HG03159 (cell line): ENCODE data around the gene PPDPF.
A peak's percentile ranks its signal among the peaks of the same experiment; 100 is the strongest.
"Not testable (repeated sequence)": the region's sequence is repeated elsewhere in the genome, so short reads cannot be mapped to it uniquely, and the experiment has no call there.

Experiments used
- ATAC-seq: cut with Tn5 transposase; IDR thresholded peaks from one replicate; pipeline ENCODE4 v1.9.1; 2021; ENCODE audit warnings: mild to moderate bottlenecking, moderate library complexity; ENCODE audit not compliant: unreplicated experiment

The PPDPF gene

DNA sequence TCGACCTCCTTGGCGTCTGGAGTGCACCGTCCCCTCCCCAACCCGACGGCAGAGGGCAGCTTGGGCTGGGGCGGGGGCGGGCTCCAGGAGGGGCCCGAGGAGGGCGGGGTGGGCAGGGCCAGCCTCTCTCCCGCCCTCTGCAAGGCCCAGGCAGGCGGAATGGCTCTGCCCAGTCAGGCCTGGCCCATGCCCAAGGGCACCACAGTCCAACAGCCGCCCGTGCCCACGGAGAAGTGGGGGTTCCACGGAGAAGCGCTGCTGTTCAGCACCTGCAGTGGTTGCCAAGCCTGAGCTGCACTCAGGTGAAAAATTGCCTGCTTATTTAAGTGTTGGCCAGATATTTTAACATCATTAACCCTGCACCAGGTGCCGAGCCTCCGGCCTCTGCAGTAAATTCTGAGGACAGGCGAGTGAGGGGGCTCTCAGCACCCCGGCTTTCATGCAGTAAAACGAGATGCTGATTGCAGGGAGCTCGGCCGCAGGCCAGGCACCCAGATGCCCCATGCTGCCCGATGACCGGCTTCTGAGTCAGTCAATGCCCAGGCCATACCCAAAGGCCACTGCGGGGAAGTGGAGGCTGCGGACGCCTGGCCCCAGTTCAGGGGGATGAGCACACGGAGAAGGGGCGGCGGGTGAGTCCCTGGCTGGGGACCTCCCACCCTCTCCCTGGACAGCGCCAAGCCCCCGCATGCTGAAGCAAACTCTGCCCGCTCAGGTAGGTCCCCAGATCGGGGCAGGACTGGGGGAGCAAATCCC, 27.3 kb downstream of the PPDPF start, which contains the start of gene SRMS:
Gene SRMS, minus strand, starts transcription at position 25 of the 756 bp plus-strand sequence. CDS start 286 bp downstream, outside the sequence.
- no peak for ATAC-seq

DNA sequence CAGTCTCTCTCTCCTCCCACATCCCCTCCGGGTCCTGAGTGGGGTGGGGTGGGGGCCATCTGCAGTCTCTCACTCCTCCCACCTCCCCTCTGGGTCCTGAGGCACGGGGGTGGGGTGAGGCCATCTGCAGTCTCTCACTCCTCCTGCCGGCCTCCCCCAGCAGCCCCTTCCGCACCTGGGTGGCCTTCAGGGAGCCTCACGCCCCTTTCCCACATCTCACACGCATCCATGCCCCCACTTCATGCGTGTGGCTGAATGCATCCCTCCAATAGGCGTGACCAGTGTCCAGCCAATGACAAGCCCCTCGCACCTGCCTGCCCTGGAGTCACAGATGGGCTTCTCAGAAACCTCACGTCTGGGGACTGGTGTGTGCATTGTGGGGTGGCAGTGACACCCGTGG, 28.0 kb downstream of the PPDPF start:
- ATAC-seq: no peak

DNA sequence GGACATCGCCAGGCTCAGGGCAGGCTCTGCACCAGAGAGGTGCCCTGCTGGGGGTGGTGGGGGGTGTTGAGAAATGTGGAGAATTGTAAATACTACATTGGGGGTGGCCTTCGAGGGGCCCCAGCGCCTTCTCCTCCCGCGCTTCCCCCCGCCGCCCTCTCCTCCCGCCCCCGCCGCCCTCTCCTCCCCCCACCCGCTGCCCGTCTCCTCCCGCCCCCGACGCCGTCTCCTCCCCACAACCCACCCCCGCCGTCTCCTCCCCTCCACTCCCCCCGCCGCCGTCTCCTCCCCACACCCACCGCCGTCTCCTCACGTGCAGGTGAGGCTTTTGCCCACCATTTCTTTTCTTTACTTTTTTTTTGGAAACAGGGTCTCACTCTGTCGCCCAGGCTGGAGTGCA, 28.5 kb downstream of the PPDPF start:
- no peak for ATAC-seq

DNA sequence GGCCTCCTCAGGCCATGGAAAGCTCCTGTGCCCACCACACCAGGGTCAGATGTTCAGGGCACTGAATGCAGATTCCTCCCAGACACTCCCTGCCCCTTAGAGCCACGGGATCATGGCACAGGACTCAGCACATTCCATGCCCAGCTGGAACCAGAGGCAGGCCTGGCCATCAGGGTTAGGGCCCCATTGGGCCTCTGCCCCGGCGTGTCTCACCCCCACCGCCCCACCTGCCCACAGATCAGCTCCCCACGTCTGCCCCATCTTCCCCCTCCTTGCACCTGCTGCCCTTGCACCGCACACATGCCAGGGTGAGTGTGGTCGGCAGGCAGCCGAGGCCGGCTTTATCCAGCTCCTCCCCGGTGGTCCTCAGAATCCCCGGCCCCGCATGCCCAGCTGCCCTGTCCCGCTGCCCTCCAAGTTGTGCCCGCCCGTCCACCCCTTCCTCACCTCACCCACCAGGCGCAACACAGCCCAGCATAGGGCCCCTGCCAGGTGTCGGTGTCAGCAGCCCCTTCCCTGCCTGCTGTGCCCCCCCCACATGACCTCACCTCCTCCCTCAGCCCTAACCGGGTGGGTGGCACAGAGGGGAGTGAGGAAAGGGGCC, 29.2 kb downstream of the PPDPF start:
- no peak for ATAC-seq

DNA sequence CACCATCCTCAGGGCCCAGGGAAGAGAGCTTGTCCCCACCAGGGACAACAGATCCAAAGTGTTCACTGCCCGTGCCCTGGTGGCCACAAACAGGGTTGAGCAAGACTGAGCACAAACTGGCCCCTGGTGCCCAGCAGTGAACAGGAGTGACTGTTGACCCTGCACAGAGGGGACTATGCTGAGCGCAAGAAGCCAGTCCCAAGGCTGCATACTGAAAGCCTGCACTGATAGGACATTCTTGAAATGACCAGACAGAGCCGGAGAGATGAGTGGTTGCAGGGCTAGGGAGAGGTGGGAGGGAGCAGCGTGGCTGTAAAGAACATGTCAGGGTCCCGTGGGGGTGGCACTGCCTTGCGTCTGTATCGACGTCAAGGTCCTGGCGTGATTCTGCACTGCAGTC, 30.5 kb downstream of the PPDPF start:
- no peak for ATAC-seq

DNA sequence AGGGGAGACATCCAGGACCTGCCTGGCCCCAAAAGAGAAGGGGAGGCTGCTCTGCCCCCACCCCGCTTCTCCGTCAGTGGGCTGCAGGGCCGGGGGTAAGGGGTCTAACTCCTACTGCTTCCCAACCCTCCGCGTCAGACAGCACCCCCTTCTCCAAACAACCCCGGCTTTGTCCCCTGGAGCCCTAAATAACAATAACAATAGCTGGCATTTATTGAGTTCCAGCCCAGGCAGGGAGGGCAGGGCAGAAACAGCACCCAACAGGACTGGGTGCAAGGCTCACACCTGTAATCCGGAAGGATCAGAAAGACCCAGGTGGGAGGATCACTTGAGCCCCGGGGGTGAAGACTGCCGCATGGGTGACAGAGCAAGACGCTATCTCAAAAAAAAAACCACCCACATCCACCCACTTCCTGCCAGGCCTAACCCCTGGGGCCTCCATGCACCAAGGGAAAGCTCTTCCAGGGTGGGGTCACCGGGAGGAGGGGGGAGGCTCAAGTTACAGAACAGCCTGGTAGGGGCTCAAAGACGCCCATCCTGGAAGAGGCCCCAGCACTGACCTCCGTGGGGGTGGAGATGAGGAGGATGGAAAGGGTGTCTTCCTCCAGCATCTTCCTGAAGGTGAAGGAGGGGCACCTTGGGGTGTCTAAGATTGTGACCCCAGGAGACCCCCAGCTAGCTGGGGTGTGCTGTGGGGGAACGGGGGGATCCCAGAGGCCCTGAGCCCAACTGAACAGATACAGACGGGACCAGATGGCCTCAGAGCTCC, 32.1 kb downstream of the PPDPF start:
- ATAC-seq: peak; percentile 33

DNA sequence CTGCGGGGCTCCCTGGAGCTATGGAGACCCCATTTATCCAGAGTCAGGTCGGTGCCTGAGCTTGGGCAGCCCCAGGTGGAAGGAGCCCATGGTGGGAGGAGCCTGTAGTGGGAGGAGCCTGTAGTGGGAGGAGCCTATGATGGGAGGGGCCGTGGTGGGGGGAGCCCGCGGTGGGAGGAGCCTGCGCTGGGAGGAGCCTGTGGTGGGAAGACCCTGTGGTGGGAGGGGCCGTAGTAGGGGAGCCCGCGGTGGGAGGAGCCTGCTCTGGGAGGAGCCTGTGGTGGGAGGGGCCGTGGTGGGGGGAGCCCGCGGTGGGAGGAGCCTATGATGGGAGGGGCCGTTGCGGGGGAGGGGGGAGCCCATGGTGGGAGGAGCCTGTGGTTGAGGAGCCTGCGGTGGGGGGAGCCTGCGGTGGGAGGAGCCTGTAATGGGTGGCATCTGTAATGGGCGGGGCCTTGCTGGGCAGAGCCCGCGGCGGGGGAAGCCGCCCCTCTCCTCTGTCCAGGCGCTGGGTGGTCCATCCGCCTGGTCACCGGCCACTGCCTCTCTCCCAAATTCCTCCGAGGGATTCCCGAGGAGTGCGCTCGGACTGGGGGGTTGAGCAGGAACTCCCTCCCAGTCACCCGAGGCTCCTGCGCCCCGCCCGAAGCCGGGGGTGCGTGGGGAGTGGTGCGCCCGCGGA, 32.8 kb downstream of the PPDPF start:
- ATAC-seq: peak; percentile 35

DNA sequence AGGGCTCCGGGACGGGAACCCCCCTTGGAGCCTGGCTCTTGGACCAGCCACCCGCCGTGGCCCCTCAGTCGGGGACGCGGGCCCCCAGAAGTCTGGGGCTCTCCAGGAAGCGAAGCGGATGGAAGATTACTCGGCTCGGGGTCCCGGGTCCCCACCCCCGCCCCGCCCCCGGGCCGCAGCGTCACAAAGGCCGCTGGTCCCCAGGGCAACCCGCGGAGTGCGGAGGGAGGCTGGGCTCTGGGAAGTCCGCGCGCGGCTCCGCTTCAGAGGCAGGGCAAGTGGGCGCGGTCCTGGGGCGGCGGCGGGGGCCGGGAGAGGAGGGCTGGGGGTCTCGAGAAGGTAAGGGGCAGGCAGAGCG, 33.3 kb downstream of the PPDPF start, which contains the start of gene FNDC11:
Gene FNDC11, plus strand, starts transcription at position 227 of the 358 bp plus-strand sequence. CDS start 1,505 bp downstream, outside the sequence.
- ATAC-seq: peak; percentile 15

DNA sequence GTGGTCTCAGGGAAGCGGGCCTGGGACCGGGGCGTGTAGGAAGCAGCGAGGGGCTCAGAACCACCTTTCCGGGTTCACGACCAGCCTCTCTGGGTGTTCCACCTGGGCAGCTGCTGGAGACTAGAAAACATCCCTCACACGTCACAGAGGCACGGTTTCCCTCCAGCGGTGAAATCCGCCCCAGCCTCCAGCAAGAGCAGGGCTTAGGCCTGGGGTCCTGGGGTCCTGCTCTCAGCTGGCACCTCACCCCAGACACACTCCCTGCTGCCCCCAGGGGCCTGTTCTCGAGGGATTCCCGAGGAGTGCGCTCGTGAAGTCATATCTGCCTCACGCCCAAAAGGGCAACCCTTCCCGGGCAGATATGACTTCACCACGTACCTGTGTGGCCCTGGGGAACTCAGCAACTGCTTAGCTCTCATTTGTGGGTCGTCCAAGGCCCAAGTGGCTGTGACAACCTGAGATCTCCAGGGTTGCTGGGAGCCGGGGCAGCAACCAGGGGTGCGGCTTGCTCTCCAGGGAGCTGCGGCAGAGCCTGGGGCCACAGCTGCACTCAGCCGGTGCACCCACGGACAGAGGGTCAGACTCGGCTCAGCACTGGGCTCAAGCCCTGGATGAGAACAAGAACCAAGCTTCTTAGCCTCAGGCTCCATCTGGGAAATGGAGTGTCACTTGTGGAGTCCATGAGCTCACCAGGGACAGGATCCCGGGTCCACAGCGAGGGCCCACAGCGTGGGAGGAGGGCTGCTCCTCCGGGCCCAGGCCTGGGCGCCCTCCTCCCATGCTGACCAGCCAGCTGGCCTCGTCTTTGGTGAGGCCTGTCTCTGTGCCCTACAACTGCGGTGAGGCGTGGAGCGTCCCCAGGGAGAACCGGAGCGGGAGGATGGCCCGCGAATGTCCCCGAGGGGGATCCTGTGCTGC, 34.1 kb downstream of the PPDPF start:
- no peak for ATAC-seq

DNA sequence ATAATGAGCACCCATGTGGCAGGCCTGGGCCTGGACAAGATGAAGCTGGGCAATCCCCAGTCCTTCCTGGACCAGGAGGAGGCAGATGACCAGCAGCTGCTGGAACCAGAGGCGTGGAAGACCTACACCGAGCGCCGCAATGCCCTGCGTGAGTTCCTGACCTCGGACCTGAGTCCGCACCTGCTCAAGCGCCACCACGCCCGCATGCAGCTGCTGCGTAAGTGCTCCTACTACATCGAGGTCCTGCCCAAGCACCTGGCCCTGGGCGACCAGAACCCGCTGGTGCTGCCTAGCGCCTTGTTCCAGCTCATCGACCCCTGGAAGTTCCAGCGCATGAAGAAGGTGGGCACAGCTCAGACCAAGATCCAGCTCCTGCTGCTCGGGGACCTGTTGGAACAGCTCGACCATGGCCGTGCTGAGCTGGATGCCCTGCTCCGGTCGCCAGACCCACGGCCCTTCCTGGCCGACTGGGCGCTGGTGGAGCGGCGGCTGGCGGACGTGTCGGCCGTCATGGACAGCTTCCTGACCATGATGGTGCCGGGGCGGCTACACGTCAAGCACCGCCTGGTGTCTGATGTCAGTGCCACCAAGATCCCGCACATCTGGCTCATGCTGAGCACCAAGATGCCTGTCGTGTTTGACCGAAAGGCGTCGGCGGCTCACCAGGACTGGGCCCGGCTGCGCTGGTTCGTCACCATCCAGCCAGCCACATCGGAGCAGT, 35.3 kb downstream of the PPDPF start:
- no peak for ATAC-seq

DNA sequence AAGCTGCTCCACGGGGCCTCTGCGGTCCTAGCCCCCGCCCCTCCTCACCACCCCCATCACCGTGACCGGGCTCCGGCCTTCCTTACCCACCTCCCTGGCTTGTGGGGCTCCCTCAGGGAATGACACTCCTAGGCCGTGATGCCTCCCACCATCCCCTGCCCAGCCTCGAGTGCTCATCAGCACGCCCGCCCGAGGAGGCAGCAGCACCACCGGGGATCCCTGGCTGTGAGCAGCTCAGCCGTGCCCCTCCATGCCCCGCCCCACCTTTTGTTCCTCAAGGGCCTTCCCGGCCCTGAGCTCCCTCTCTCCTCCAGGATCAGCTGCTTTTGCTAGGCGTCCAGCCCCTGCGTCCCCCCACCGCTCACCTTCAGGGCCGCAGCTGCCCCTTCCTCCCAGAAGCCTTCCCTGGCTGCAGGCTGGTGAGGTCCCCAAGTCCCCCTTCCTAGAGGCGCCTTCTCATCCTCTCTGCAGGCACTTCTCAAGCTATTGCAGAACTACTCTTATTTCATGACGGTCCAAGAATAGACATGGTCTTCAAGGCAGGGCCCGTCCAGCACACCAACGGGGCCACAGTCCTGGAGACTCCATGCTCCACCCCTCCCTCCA, 36.4 kb downstream of the PPDPF start:
- ATAC-seq: no peak

DNA sequence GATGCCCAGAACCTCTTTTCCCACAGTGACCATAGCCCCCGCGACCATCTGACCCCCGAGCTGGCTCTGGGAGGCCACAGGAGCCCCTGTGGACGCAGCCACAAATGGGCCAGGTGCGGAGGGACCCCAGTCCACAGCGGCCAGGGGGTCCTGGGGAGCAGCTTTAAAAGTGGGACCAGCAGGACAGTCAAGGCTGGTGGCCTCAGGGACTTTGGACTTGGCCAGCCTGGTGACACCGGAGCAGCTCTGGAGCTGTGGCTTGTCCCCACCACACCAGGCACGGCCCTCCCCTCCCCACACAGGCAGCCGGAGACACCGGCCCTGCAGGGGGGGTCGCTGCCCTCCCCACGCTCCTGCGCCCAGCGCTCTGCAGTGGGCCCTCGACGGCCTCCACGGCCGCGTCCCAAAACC, 36.9 kb downstream of the PPDPF start:
- ATAC-seq: no peak

DNA sequence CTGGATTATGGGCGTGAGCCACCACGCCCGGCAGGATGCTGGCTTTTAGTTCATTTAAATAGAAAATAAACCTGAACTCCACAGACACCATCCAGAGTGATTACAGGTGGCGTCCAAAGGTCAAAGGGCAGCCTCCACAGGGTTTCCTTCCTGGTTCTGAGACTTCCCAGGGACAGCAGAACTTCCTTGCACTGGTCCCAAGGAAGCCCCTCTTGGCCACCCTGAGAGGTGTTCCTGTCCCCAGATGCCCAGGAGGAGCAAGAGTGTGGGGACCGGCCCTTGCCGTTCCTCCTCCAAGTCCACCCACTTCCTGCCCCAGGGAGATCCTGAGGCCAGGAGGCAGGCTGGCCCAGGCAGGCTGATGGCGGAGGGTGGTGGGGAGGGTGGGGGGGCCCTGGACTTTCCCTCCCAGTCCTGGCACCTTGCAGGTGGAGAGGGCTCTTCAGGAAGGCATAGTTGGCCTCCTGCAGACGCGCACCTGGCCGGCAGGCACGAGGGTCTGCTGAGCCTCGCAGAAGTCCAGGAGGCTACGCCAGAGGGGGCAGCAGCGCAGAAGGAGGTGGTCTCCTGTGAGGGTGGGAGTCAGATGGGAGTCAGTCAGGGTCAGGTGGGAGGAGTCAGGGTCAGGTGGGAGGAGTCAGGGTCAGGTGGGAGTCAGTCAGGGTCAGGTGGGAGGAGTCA, 38.4 kb downstream of the PPDPF start:
- no peak for ATAC-seq

DNA sequence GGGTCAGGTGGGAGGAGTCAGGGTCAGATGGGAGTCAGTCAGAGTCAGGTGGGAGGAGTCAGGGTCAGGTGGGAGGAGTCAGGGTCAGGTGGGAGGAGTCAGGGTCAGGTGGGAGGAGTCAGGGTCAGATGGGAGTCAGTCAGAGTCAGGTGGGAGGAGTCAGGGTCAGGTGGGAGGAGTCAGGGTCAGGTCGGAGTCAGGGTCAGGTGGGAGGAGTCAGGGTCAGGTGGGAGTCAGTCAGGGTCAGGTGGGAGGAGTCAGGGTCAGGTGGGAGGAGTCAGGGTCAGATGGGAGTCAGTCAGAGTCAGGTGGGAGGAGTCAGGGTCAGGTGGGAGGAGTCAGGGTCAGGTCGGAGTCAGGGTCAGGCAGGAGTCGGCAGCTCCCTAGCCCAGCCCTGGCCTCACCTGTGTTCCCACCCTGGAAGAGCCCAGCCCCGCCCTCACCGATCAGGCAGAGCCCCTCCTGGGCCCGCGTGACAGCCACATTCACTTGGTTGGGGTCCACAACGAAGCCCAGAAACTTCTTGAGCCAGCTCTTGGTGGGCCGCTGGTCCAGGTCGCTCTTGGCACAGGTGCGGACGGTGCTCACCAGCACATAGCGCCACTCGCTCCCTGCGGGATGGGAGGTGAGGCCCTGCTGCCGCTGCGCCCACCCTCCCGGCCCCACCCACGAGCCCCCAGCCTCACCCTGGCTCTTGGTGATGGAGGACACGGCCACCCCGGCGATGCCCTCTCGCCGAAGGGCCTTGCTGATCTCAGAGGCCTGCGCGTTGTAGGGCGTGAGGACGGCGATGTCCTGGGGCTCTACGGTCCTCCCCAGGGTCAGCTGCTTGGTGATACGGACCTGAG, 39.1 kb downstream of the PPDPF start:
- ATAC-seq: not testable (repeated sequence)

DNA sequence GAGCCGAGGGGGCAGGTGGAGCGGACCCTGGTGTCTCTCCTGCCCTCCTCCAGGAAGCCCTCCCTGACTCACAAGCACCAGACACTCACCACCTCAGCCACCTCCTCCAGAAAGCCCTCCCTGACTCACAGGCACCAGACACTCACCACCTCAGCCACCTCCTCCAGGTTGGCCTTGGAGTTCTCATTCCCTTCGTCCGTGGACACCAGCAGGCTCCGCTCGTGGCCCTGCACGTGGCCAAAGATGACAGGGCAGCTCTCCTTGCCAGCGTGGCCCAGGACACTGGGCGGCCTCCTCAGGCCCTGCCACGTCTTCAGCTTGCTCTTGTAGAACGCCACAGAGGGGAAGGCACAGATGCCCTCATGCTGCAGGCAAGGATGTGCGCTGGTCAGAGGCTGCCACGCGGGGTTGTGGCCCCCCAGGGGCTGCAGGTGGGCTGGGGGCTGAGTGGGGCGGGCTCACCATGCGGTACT, 39.8 kb downstream of the PPDPF start:
- no peak for ATAC-seq

DNA sequence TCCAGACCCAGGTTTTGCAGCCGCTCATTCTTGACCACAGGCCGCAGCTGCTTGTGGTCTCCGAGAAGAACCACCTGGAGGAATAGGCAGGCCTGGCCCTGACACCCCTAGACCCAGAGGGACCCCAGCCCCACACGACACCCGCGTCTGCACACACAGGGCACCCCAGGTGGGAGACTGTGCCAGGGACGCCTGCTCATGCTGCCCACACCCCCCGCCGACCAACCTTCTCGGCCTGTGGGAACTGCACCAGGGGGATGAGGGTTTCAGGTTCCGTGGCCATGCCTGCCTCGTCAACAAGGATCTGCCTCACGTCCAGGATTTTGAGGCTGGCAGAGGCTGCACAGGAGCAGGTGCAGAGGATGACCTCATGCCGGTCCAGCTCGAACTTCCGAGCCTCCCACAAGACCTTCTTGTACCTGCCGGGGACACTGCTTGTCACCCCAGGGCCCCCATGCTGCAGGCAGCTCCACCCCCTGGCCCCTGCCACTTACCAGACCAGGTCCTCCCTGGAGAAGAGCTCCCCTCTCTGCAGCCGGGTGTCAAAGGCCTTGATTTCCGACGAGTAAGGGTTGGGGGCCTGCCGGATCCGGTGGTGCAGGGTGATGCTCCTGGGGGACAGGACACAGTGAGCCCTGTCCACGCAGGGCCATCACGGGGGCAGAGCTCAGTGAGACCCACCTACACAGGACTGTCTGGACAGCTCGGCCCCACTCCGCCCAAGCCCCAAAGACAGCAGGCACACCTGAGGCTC, 40.5 kb downstream of the PPDPF start:
- ATAC-seq: no peak
